Activated gamma-delta T cell treated with Interleukin-2 at 50 U/mL for 16 hours (primary cell): Measurements from ENCODE around the gene GRM8.

Experiments
- DNase-seq: peaks from one replicate; pipeline ENCODE4 v3.0.0-alpha.2; 2020

Gene GRM8

GRCh38 chr7:126803990-126804389 lies 448.8 kb downstream of the GRM8 start:
- DNase-seq = no peak

- peak; percentile 6 for DNase-seq
Measured at GRCh38 chr7:126803060-126803665, 449.6 kb downstream of the GRM8 start.

- no peak for DNase-seq
Measured at GRCh38 chr7:126801733-126802132, 451.0 kb downstream of the GRM8 start.

GRCh38 chr7:126799541-126799940 lies 453.2 kb downstream of the GRM8 start:
- no peak for DNase-seq

GRCh38 chr7:126792521-126792920 lies 460.2 kb downstream of the GRM8 start:
- DNase-seq = no peak

- DNase-seq = no peak
Measured at GRCh38 chr7:126791306-126791705, 461.4 kb downstream of the GRM8 start.

GRCh38 chr7:126790763-126791162 lies 462.0 kb downstream of the GRM8 start:
- no peak for DNase-seq

GRCh38 chr7:126783613-126784012 lies 469.1 kb downstream of the GRM8 start:
- no peak for DNase-seq

GRCh38 chr7:126780993-126781392 lies 471.7 kb downstream of the GRM8 start:
- DNase-seq = no peak

GRCh38 chr7:126778101-126778500 lies 474.6 kb downstream of the GRM8 start:
- no peak for DNase-seq

GRCh38 chr7:126776498-126776897 lies 476.2 kb downstream of the GRM8 start:
- no peak for DNase-seq

GRCh38 chr7:126774077-126774476 lies 478.7 kb downstream of the GRM8 start:
- no peak for DNase-seq

GRCh38 chr7:126768836-126769235 lies 483.9 kb downstream of the GRM8 start:
- no peak for DNase-seq

- no peak for DNase-seq
Measured at GRCh38 chr7:126760914-126761577, 491.7 kb downstream of the GRM8 start.

- no peak for DNase-seq
Measured at GRCh38 chr7:126755381-126755780, 497.4 kb downstream of the GRM8 start.

- DNase-seq = no peak
Measured at GRCh38 chr7:126750207-126750911, 502.4 kb downstream of the GRM8 start.

- no peak for DNase-seq
Measured at GRCh38 chr7:126728967-126729366, 523.8 kb downstream of the GRM8 start.

GRCh38 chr7:126727930-126728391 lies 524.8 kb downstream of the GRM8 start:
- no peak for DNase-seq

GRCh38 chr7:126723966-126724544 lies 528.7 kb downstream of the GRM8 start:
- DNase-seq = no peak

- DNase-seq = no peak
Measured at GRCh38 chr7:126720232-126720631, 532.5 kb downstream of the GRM8 start.

GRCh38 chr7:126718419-126718818 lies 534.3 kb downstream of the GRM8 start:
- DNase-seq = no peak

GRCh38 chr7:126716321-126716720 lies 536.4 kb downstream of the GRM8 start:
- DNase-seq = no peak

GRCh38 chr7:126715076-126715475 lies 537.7 kb downstream of the GRM8 start:
- DNase-seq = no peak
